ENCODE measurements around the gene AHI1.

DNA sequence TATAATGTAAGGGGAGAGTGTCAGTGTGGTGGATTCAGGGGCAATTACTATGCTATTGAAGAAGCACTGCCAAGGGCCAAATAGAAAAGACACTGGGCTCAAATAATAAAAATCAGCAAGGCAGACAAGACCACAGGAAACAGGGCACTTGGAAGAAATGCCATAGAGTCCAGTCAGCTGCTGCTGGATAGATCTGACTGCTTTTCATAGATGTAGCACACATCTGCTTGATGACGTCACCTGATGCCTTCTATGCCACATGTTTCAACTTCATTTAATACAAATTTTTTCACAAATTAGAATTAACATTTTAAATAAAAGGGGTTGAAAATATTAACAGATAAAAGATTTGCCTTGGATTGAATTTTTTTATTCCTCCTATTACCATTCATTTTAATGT lies 23.9 kb upstream of the AHI1 start:
- TF ChIP-seq POLR2A (IDR thresholded peaks at IDR 0.05): no peak
- no peak for TF ChIP-seq CTCF (IDR thresholded peaks at IDR 0.05)
- no peak for TF ChIP-seq POLR2AphosphoS5 (IDR thresholded peaks at IDR 0.05)
